Lower leg skin (tissue), 4 donors: ENCODE measurements around the gene ATN1. TPM values are rescaled to one million over a fixed set of nuclear protein-coding genes. Genes with fewer than 3 reads are reported as not detected.
A peak's percentile ranks its signal among the peaks of the same experiment; 100 is the strongest.

Experiments used
- DNase-seq, 2 donors: peaks; one replicate each; pipeline ENCODE4 v3.0.0-alpha.2; 2019; ENCODE audit warnings: low spot score in 2 of 2
- H3K4me3 ChIP-seq: fragments of 200-600 bp; sonication (generic); 2 replicates; pipeline ENCODE4 v1.5.1; 2017; ENCODE audit warnings: mild to moderate bottlenecking, low read depth; ENCODE audit not compliant: poor library complexity, severe bottlenecking
- CTCF ChIP-seq, 3 donors: fragments of 450-650 bp; IDR thresholded peaks; one replicate each; pipeline ENCODE4 v1.5.1; 2016; ENCODE audit warnings: antibody characterized with exemption in 3 of 3, mild to moderate bottlenecking in 3 of 3, moderate library complexity in 2 of 3
- POLR2A ChIP-seq, 2 donors: fragments of 450-650 bp; IDR thresholded peaks; one replicate each; pipeline ENCODE4 v1.6.1; 2016 to 2017; ENCODE audit warnings: antibody characterized with exemption in 2 of 2, mild to moderate bottlenecking in 1 of 2, moderate library complexity in 1 of 2
- WGBS, 2 donors: methylation state at CpG; one replicate each; pipeline ENCODE4 v1.1.5; 2018; 5-methylcytosine and 5-hydroxymethylcytosine counted together
- intact Hi-C: fragments of 100-400 bp; cut with DNase I; formaldehyde crosslinking; loops from one replicate; pipeline ENCODE4 v1.15.0; 2023; ENCODE audit warnings: low total_unique reads
- total RNA-seq, 4 donors: library from RNA; depleted of rRNA; stranded (reverse); fragments of >200 nt; gene quantifications; one replicate each; pipeline ENCODE4 v1.1.0, GENCODE V29; 2016

ATN1 gene
- total RNA-seq, 4 donors from 2014 or later, result 33.4 to 115 (median 64.0) TPM

GRCh38 chr12:6921996-6922946 is 5.5 kb upstream of the ATN1 start:
- TF ChIP-seq CTCF (IDR thresholded peaks at IDR 0.05), result no peak
- no peak for TF ChIP-seq POLR2A (IDR thresholded peaks at IDR 0.05)
- 73 to 93% methylated on average over 9 of the region's 9 CpGs for WGBS, 2 donors
- no peak overlapping the region for H3K4me3 ChIP-seq
- intact Hi-C loops, result loop anchor here (10.0 kb wide), 1 partner anchor 193 kb away; no protein-coding TSS in a partner anchor
- no peak for DNase-seq

GRCh38 chr12:6923003-6923732 is 4.6 kb upstream of the ATN1 start:
- intact Hi-C loops, result loop anchor here (10.0 kb wide), 1 partner anchor 192 kb away; no protein-coding TSS in a partner anchor
- H3K4me3 ChIP-seq, result no peak overlapping the region
- no peak for DNase-seq
- no peak for TF ChIP-seq CTCF (IDR thresholded peaks at IDR 0.05)
- no peak for TF ChIP-seq POLR2A (IDR thresholded peaks at IDR 0.05)
- 75 to 87% methylated on average over 10 of the region's 10 CpGs for whole genome bisulfite sequencing, 2 donors

- TF ChIP-seq CTCF (IDR thresholded peaks at IDR 0.05), result no peak
- no peak for TF ChIP-seq POLR2A (IDR thresholded peaks at IDR 0.05)
- H3K4me3 ChIP-seq, result no peak overlapping the region
- DNase-seq, result no peak
- intact Hi-C loops, result loop anchor here (10.0 kb wide), 1 partner anchor 191 kb away; no protein-coding TSS in a partner anchor
- WGBS, 2 donors, result 45 to 58% methylated on average over 6 of the region's 6 CpGs
Observed at GRCh38 chr12:6923851-6924250, 3.9 kb upstream of the ATN1 start.

GRCh38 chr12:6925239-6925539 is 2.6 kb upstream of the ATN1 start:
- no peak for DNase-seq
- TF ChIP-seq POLR2A (IDR thresholded peaks at IDR 0.05) (no peak), CTCF (IDR thresholded peaks at IDR 0.05) (no peak)
- H3K4me3 ChIP-seq, result no peak overlapping the region
- intact Hi-C loops, result loop anchor here (10.0 kb wide), 1 partner anchor 190 kb away; no protein-coding TSS in a partner anchor
- 10 to 16% methylated on average over 1 of the region's 1 CpG for WGBS, 2 donors

GRCh38 chr12:6925540-6926279 is 2.0 kb upstream of the ATN1 start:
- WGBS, 2 donors, result 4 to 9% methylated on average over 8 of the region's 8 CpGs
- peak; percentile 82 to 93 for DNase-seq
- no peak overlapping the region for H3K4me3 ChIP-seq
- no peak for TF ChIP-seq POLR2A (IDR thresholded peaks at IDR 0.05)
- TF ChIP-seq CTCF (IDR thresholded peaks at IDR 0.05), result no peak
- intact Hi-C loops, result loop anchor here (10.0 kb wide), 1 partner anchor 189 kb away; no protein-coding TSS in a partner anchor
